GM12873 (cell line): ENCODE data around the gene RPRD1B.

Experiments
- TF ChIP-seq, protein P1 (sequence below): IDR thresholded peaks from 2 replicates; pipeline ENCODE4 v1.5.1; 2012; ENCODE audit warnings: low read depth, mild to moderate bottlenecking, moderate library complexity, low read length, control low read depth; ENCODE audit not compliant: insufficient read depth; ENCODE audit errors: missing control alignments

Gene RPRD1B

DNA sequence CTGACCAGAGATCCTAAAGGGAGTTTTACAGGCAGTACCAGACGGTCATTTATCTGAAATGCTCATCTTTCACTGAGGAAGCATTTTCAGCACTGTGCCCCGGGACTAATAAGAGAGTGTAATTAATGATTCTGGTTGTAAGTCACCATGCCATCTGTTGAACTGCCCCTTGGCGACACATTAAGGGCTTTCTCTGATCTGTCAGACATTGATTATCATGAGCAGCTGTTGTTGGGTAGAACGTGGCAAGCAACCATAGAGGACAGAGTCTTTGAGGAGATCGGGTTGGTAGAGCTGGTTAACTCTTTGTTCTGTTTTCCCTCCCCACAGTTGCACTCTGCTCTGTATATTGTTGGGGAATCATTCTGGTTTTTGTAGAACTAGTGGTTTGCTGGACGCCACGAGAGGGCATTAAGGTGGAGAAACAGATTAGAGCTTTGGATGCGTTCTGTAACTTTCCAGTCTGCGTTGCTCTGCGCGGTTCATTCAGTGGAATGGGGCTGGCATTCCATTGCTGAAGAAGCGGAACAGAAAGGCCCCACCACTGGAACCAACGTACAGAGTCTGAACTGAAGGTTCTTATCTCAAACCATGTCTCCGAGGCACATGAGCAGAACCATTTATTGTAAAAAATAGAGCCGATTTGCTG lies 34.3 kb downstream of the RPRD1B start:
- TF ChIP-seq, protein P1, sequence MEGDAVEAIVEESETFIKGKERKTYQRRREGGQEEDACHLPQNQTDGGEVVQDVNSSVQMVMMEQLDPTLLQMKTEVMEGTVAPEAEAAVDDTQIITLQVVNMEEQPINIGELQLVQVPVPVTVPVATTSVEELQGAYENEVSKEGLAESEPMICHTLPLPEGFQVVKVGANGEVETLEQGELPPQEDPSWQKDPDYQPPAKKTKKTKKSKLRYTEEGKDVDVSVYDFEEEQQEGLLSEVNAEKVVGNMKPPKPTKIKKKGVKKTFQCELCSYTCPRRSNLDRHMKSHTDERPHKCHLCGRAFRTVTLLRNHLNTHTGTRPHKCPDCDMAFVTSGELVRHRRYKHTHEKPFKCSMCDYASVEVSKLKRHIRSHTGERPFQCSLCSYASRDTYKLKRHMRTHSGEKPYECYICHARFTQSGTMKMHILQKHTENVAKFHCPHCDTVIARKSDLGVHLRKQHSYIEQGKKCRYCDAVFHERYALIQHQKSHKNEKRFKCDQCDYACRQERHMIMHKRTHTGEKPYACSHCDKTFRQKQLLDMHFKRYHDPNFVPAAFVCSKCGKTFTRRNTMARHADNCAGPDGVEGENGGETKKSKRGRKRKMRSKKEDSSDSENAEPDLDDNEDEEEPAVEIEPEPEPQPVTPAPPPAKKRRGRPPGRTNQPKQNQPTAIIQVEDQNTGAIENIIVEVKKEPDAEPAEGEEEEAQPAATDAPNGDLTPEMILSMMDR: no peak

DNA sequence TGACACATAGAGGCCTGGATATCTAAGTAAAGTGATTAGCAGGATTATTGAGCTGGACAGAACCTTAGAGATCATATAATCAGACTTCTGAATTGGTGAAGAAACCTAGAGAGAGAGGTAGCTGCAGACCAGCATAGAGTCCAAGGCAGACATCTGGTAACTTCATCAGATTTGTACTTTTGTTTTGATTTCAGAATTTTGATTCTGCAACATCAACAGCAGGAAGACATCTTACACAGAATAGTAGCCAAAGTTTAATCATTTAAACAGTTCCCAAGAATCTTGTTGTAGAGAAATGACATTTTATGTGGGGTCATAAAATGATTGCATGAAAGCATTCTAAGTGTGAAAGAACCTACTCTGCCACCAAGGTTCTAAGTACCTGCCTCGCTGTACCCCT lies 39.4 kb downstream of the RPRD1B start:
- TF ChIP-seq, protein P1: no peak

DNA sequence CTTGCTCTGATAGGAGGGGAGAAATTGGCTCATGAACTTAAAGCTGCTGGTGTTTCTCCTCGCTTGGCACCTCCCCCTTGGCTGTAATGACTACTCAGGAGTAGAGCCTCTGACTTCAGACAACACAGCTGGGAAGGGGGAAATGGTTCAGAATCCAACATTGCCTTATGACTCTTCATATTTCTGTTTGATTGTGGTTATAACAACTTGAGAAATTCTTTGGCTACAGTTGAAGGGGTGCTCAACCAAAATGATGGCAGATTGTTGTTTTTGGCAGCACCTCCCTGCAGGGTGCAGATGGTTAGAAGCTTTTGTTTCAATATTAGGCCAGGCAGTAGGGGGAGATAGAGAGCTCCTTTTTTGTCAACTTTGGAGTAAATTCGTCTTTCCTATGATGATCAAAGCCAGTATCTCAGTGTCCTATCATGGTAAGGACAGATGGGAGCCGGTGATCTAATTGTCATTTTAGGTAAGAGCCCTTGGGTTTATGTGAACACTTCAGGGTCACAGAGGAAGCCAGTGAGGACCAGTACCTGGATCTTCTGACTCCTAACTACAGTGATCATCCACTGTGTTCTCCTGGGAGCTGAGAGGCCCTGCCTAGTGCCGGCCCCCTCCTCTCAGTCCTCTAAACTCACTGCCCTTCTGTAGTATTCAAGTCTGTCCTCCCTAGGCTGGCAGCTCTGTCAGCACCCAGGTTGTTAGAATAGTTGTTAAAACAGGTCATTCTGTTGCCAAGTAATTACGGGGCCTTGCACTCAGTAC lies 39.9 kb downstream of the RPRD1B start:
- TF ChIP-seq, protein P1: peak; percentile 76

DNA sequence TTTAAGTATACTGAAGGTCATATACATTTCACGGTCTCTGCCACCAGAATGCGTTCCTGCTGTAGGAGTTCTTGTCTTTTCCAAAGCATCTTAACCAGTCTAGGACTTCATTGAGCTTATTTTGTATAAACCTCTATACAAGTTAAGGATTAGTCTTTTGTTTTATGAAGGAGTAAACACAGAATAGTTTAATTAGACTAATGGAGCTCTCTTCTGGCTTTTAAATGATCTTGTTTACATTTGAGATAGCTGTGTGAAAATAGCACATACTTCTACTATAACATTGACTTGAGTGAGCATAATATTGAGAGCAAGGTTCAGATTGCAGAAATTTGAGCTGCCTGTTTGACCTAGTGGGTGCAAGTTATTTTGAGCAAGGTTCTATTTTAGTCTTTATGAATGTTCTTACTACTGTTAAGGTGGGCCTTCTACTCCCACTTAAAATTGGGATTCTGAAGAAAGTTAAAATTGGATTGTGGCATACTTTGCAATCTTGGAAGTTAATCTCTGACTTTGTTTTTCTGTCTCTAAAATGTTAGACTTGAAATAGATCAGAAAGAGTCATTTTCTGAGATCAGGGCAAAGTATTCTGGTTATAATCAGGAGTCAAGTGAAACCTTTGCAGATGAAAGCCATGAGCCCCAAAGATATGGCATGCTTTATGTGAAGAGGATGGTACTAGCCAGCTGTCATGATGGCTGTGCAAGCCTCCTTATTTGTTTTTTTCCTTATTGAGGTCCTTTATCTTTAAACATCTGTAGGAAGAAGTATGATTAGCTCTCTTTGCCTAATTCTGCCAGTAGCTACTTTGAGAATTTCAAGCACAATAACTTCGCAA lies 41.8 kb downstream of the RPRD1B start:
- TF ChIP-seq, protein P1: no peak

DNA sequence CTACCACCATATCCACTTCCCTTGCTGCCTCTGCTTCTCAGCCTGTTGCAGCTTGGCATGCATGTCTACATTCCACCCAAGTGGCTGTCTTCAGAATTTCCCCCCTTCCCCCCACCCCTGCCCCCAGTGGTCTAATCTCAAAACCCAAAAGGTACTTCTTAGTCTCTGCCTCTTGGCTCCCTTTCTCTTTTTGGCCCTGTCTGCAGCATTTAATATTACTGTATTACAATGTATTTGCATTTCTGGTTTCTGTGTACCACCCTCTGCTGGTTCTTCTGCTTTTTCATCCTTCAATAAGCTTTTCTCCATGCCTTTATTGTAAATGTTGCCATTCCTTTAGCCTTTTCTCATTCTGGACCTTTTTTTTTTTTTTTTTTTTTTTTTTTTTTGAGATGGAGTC lies 43.0 kb downstream of the RPRD1B start:
- TF ChIP-seq, protein P1: no peak

DNA sequence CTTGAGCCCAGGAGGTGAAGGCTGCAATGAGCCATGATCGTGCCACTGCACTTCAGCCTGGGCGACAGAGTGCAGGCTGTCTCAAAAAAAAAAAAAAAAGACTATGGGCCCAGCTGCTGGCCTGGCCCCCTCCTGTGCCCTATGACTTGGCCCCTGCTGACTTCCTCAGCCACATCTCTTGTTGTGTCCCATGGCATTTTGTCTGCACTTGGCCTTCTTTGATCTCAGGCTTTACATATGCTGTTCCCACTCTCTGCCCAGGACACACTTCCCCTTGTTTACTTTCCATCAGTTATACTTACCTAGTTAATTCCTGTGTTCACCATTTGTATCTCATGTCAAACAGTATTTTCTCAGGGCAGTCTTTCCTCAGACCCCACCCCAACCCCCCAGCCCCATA lies 44.5 kb downstream of the RPRD1B start:
- TF ChIP-seq, protein P1: no peak

DNA sequence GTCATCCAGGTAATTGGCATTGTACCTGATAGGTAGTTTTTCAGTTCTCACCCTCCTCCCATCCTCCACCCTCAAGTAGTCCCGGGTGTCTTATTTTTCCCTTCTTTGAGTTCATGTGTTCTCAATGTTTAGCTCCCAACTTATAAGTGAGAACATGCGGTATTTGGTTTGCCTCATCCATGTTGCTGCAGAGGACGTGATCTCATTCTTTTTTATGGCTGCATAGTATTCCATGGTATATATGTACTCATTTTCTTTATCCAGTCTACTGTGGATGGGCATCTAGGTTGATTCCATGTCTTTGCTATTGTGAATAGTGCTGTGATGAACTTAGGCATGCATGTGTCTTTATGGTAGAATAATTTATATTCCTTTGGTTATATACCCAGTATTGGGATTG lies 45.8 kb downstream of the RPRD1B start:
- TF ChIP-seq, protein P1: no peak
